Measurements from ENCODE around the gene DACT3. TPM values are rescaled to one million over a fixed set of nuclear protein-coding genes. Genes with fewer than 3 reads are reported as not detected.

The DACT3 gene
- total and polyA plus RNA-seq, 2 experiments from 2014 or later: 0.78 to 2.6 TPM

- no peak overlapping the region for H3K4me3 Mint-ChIP-seq
These were observed 28.4 kb upstream of the DACT3 start for GRCh38 chr19:46689358-46689757.

More at GRCh38 chr19:46689358-46689757, 28.4 kb upstream of the DACT3 start:
- no peak overlapping the region for H3K4me3 ChIP-seq
- no peak for TF ChIP-seq POLR2AphosphoS5 (IDR thresholded peaks at IDR 0.05; ENCODE audit: low read depth)
- no peak for TF ChIP-seq ETS1 (IDR thresholded peaks at IDR 0.05)
- TF ChIP-seq STAT1 (IDR thresholded peaks at IDR 0.05; ENCODE audit: unreplicated experiment): no peak
- TF ChIP-seq CTCF (conservative IDR thresholded peaks at IDR 0.05; ENCODE audit: low read depth in 2 of 2): no peak
- TF ChIP-seq ZNF114 (CRISPR knock-in tag; IDR thresholded peaks at IDR 0.05): no peak
- no peak for TF ChIP-seq JUNB (IDR thresholded peaks at IDR 0.05; ENCODE audit: unreplicated experiment)
- no peak for TF ChIP-seq ZNF462 (CRISPR knock-in tag; IDR thresholded peaks at IDR 0.05)
- TF ChIP-seq REST (IDR thresholded peaks at IDR 0.05; ENCODE audit: unreplicated experiment): no peak
- no peak for TF ChIP-seq ZNF331 (CRISPR knock-in tag; IDR thresholded peaks at IDR 0.05; ENCODE audit: low read depth)
- no peak for TF ChIP-seq EZH2 (IDR thresholded peaks at IDR 0.05; ENCODE audit: low read depth, unreplicated experiment)
- TF ChIP-seq CREB1 (CRISPR knock-in tag; IDR thresholded peaks at IDR 0.05; ENCODE audit: low read depth): no peak
- TF ChIP-seq NANOG (IDR thresholded peaks at IDR 0.05; ENCODE audit: borderline replicate concordance): no peak
- no peak for TF ChIP-seq EZH2phosphoT487 (IDR thresholded peaks at IDR 0.05; ENCODE audit: unreplicated experiment)
- no peaks in the 10 kb centered on the region; the same call in 1 of the 2 replicates for H4K20me1 ChIP-seq (replicated peaks; ENCODE audit: insufficient read depth)
- no peaks in the 10 kb centered on the region for H3K4me1 ChIP-seq (ENCODE audit: insufficient read depth)
- DNase-seq (ENCODE audit: low spot score) (no peak), ATAC-seq (no peak)
- H3K79me2 ChIP-seq (replicated peaks; ENCODE audit: insufficient read depth): no peaks in the 10 kb centered on the region
- no peaks in the 10 kb centered on the region for H3F3A ChIP-seq (replicated peaks; ENCODE audit: low read depth)
- peaks cover 55% of the 10 kb centered on the region for H3K36me3 ChIP-seq (ENCODE audit: insufficient read depth)
- H2AFZ ChIP-seq: no peak overlapping the region
- H3K9me2 ChIP-seq (ENCODE audit: insufficient read depth): no peaks in the 10 kb centered on the region
- H3K4me2 ChIP-seq: no peak overlapping the region
- no peaks in the 10 kb centered on the region for H3K27me3 ChIP-seq (ENCODE audit: insufficient read depth)
- Mint-ChIP-seq H3K27me3 (ENCODE audit: insufficient read depth, low read depth, poor library complexity) (peaks cover 5% of the 10 kb centered on the region), H3K9me3 (no peaks in the 10 kb centered on the region), H3K36me3 (ENCODE audit: low read depth) (peaks cover 93% of the 10 kb centered on the region), H3K27ac (no peak overlapping the region), H3K4me1 (no peaks in the 10 kb centered on the region)
- no peak overlapping the region for H3K27ac ChIP-seq (ENCODE audit: low read depth)

Measured in GM23338 (cell line).